Kidney (tissue), 14 donors: ENCODE results near the gene PXDN. TPM values are rescaled to one million over a fixed set of nuclear protein-coding genes. Genes with fewer than 3 reads are reported as not detected.

Experiments
- DNase-seq, 5 donors: peaks; one replicate each; pipeline ENCODE4 v3.0.0-alpha.2; 2013 to 2020
- FAIRE-seq: peaks from 2 replicates; lab custom pipeline; 2012; peaks lifted over from hg19 to GRCh38; lab: Jason Lieb, UNC
- H3K27ac ChIP-seq, 2 donors: one replicate each; pipeline ENCODE4 v1.7.0; 2013; ENCODE audit warnings: low read depth in 2 of 2, low read length in 2 of 2, inconsistent platforms in 1 of 2
- H3K27me3 ChIP-seq: one replicate; pipeline ENCODE4 v1.7.1; 2013; ENCODE audit warnings: low read length, inconsistent platforms; ENCODE audit not compliant: control insufficient read depth, insufficient read depth
- H3K36me3 ChIP-seq, 3 donors: one replicate each; pipeline versions ENCODE4 v1.7.0 to v1.7.1; 2013; ENCODE audit warnings: low read length in 3 of 3, control low read depth in 1 of 3, inconsistent platforms in 1 of 3; ENCODE audit not compliant: insufficient read depth in 3 of 3, control insufficient read depth in 2 of 3
- H3K4me1 ChIP-seq, 3 donors: one replicate each; pipeline versions ENCODE4 v1.7.0 to v1.7.1; 2013; ENCODE audit warnings: low read length in 3 of 3, inconsistent platforms in 1 of 3, low read depth in 1 of 3; ENCODE audit not compliant: control insufficient read depth in 2 of 3, insufficient read depth in 2 of 3
- H3K4me3 ChIP-seq, 3 donors: one replicate each; pipeline versions ENCODE4 v1.7.0 to v1.8.1; 2013; ENCODE audit warnings: low read length in 3 of 3, control low read depth in 1 of 3, inconsistent platforms in 1 of 3
- H3K9ac ChIP-seq, 3 donors: one replicate each; pipeline versions ENCODE4 v1.7.0 to v1.7.1; 2013; ENCODE audit warnings: low read length in 3 of 3, control low read depth in 1 of 3, inconsistent platforms in 1 of 3
- H3K9me3 ChIP-seq, 3 donors: one replicate each; pipeline versions ENCODE4 v1.7.0 to v1.7.1; 2013; ENCODE audit warnings: low read length in 3 of 3, control low read depth in 1 of 3, inconsistent platforms in 1 of 3; ENCODE audit not compliant: control insufficient read depth in 2 of 3, insufficient read depth in 1 of 3
- intact Hi-C: fragments of 100-400 bp; cut with DNase I; formaldehyde crosslinking; loops from one replicate; pipeline ENCODE4 v1.11.1; 2022
- polyA plus RNA-seq: library from polyadenylated mRNA; stranded (reverse); fragments of 350-450 nt; fragmentation: Illumina TruSeq; extraction: RNeasy Lipid Tissue Mini Kit (QIAGEN cat#74804); gene quantifications from one replicate; pipeline ENCODE4 v1.2.3, GENCODE V29; 2014; ENCODE audit warnings: low read depth, low replicate concordance; ENCODE audit not compliant: insufficient read depth
- total RNA-seq: library from RNA; stranded (reverse); fragmentation: NEBNext Ultra II Directional; extraction: Animal tissue kit (Norgen Biotek cat#: 25700); gene quantifications from one replicate; pipeline ENCODE4 v1.2.1, GENCODE V29; 2021
- TF ChIP-seq, protein P1 (sequence below): IDR thresholded peaks from 3 replicates; pipeline ENCODE4 v1.5.1; 2012; ENCODE audit warnings: mild to moderate bottlenecking, moderate library complexity, borderline replicate concordance; ENCODE audit not compliant: insufficient read depth; ENCODE audit errors: extremely low read depth
- donor health status: control.
- donor health status: control.
- donor health status: control.
- donor health status: control.
- donor health status: control.
- donor health status: DM: yes; HTN: yes; CAD: no.
- donor health status: Normal renal cell carcinoma (clear cell type).

Gene PXDN
- total and polyA plus RNA-seq, 2 donors from 2014 or later: 4.7 to 42.3 TPM

GRCh38 chr2:1759611-1759930 is 15.3 kb upstream of the PXDN start:
- Histone ChIP-seq H3K9me3 (no peaks in the 10 kb centered on the region), H3K4me1 (no peaks in the 10 kb centered on the region), H3K27me3 (no peaks in the 10 kb centered on the region), H3K36me3 (no peaks in the 10 kb centered on the region), H3K9ac (no peak overlapping the region), H3K27ac (no peak overlapping the region), H3K4me3 (no peak overlapping the region)
- TF ChIP-seq, protein P1, sequence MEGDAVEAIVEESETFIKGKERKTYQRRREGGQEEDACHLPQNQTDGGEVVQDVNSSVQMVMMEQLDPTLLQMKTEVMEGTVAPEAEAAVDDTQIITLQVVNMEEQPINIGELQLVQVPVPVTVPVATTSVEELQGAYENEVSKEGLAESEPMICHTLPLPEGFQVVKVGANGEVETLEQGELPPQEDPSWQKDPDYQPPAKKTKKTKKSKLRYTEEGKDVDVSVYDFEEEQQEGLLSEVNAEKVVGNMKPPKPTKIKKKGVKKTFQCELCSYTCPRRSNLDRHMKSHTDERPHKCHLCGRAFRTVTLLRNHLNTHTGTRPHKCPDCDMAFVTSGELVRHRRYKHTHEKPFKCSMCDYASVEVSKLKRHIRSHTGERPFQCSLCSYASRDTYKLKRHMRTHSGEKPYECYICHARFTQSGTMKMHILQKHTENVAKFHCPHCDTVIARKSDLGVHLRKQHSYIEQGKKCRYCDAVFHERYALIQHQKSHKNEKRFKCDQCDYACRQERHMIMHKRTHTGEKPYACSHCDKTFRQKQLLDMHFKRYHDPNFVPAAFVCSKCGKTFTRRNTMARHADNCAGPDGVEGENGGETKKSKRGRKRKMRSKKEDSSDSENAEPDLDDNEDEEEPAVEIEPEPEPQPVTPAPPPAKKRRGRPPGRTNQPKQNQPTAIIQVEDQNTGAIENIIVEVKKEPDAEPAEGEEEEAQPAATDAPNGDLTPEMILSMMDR: no peak
- intact Hi-C loops: no loop called here
- FAIRE-seq (no peak), DNase-seq (peak in 1 of 5 donors; percentile 62)

- FAIRE-seq (no peak), DNase-seq (peak in 2 of 5 donors; percentile 31 to 50)
- no peaks in the 10 kb centered on the region for H3K4me1 ChIP-seq
- intact Hi-C loops: no loop called here
- no peak overlapping the region for H3K27ac ChIP-seq
- no peaks in the 10 kb centered on the region for H3K27me3 ChIP-seq
- no peak overlapping the region for H3K4me3 ChIP-seq
- no peak overlapping the region for H3K9ac ChIP-seq
- H3K9me3 ChIP-seq: no peaks in the 10 kb centered on the region
- TF ChIP-seq, protein P1: no peak
- H3K36me3 ChIP-seq: no peaks in the 10 kb centered on the region
Measured at GRCh38 chr2:1758774-1759610, 14.7 kb upstream of the PXDN start.

- Histone ChIP-seq H3K4me1 (no peaks in the 10 kb centered on the region), H3K36me3 (no peaks in the 10 kb centered on the region), H3K27me3 (no peaks in the 10 kb centered on the region), H3K4me3 (no peak overlapping the region), H3K27ac (no peak overlapping the region), H3K9ac (no peak overlapping the region), H3K9me3 (no peaks in the 10 kb centered on the region)
- intact Hi-C loops: no loop called here
- peak; percentile 31 to 79 (median 48) for DNase-seq
- TF ChIP-seq, protein P1: no peak
- FAIRE-seq: no peak
Measured at GRCh38 chr2:1758171-1758570, 13.9 kb upstream of the PXDN start.
